HepG2 (cell line): ENCODE data around the gene PPP1CC. TPM values are rescaled to one million over a fixed set of nuclear protein-coding genes. Genes with fewer than 3 reads are reported as not detected.
A peak's percentile ranks its signal among the peaks of the same experiment; 100 is the strongest.

Experiments used
- ARNT ChIP-seq: fragments of 450-650 bp; IDR thresholded peaks from 2 replicates; pipeline ENCODE4 v1.6.1; 2017
- CENPT ChIP-seq: sonication (generic); formaldehyde crosslinking; IDR thresholded peaks from 2 replicates; pipeline ENCODE4 v1.8.0; 2022; ENCODE audit warnings: low read depth, mild to moderate bottlenecking, moderate library complexity, missing genetic modification reagents
- CHCHD3 ChIP-seq: sonication (generic); formaldehyde crosslinking; IDR thresholded peaks from 2 replicates; pipeline ENCODE4 v1.8.0; 2022; ENCODE audit warnings: mild to moderate bottlenecking, missing genetic modification reagents, moderate library complexity
- FIP1L1 ChIP-seq: fragments of 200-400 bp; formaldehyde crosslinking; IDR thresholded peaks from 2 replicates; pipeline ENCODE4 v1.6.1; 2018; ENCODE audit warnings: low read depth, mild to moderate bottlenecking, low read length, moderate library complexity, borderline replicate concordance; ENCODE audit not compliant: insufficient read depth
- HHEX ChIP-seq: IDR thresholded peaks from 2 replicates; pipeline ENCODE4 v1.6.1; 2016; ENCODE audit warnings: control low read depth
- HNRNPL ChIP-seq: fragments of 200-400 bp; formaldehyde crosslinking; IDR thresholded peaks from 2 replicates; pipeline ENCODE4 v1.6.1; 2017; ENCODE audit warnings: mild to moderate bottlenecking, low read depth, low read length
- MIER2 ChIP-seq: IDR thresholded peaks from 2 replicates; pipeline ENCODE4 v1.6.1; 2016; ENCODE audit warnings: missing biosample characterization, missing genetic modification reagents
- MTF1 ChIP-seq: sonication (generic); formaldehyde crosslinking; IDR thresholded peaks from 2 replicates; pipeline ENCODE4 v1.5.0; 2020; ENCODE audit warnings: missing genetic modification reagents
- NCOR1 ChIP-seq: fragments of 200-600 bp; sonication (generic); IDR thresholded peaks from 2 replicates; pipeline ENCODE4 v1.7.0; 2017; ENCODE audit warnings: antibody characterized with exemption, low read length, borderline replicate concordance
- NFATC3 ChIP-seq: sonication (generic); formaldehyde crosslinking; IDR thresholded peaks from 2 replicates; pipeline ENCODE4 v1.5.1; 2020; ENCODE audit warnings: mild to moderate bottlenecking, missing genetic modification reagents
- NFE2L1 ChIP-seq: sonication (generic); formaldehyde crosslinking; IDR thresholded peaks from 2 replicates; pipeline ENCODE4 v1.4.0; 2020; ENCODE audit warnings: missing genetic modification reagents, mild to moderate bottlenecking, borderline replicate concordance
- PHF21A ChIP-seq: sonication (generic); formaldehyde crosslinking; IDR thresholded peaks from 2 replicates; pipeline ENCODE4 v1.5.0; 2020; ENCODE audit warnings: mild to moderate bottlenecking, missing genetic modification reagents
- POLR2AphosphoS5 ChIP-seq: IDR thresholded peaks from 2 replicates; pipeline ENCODE4 v1.6.1; 2012; ENCODE audit warnings: low read depth, low read length
- TEAD3 ChIP-seq: optimal IDR thresholded peaks from 2 replicates; pipeline ENCODE3; 2016; ENCODE audit warnings: borderline replicate concordance
- ZBTB3 ChIP-seq: sonication (generic); formaldehyde crosslinking; IDR thresholded peaks from 2 replicates; pipeline ENCODE4 v1.4.0; 2020; ENCODE audit warnings: low read depth, mild to moderate bottlenecking, moderate library complexity, missing genetic modification reagents, borderline replicate concordance
- ZMAT3 ChIP-seq: sonication (generic); formaldehyde crosslinking; conservative IDR thresholded peaks from 2 replicates; pipeline ENCODE4 v1.7.0; 2021; ENCODE audit warnings: missing genetic modification reagents
- ZNF12 ChIP-seq: sonication (generic); formaldehyde crosslinking; IDR thresholded peaks from 2 replicates; pipeline ENCODE4 v1.5.0; 2020; ENCODE audit warnings: missing genetic modification reagents
- ZNF251 ChIP-seq: sonication (generic); formaldehyde crosslinking; IDR thresholded peaks from 2 replicates; pipeline ENCODE4 v1.9.0; 2021; ENCODE audit warnings: mild to moderate bottlenecking, missing genetic modification reagents
- ZNF264 ChIP-seq: sonication (generic); formaldehyde crosslinking; IDR thresholded peaks from 2 replicates; pipeline ENCODE4 v1.4.0; 2020; ENCODE audit warnings: missing genetic modification reagents
- ZNF382 ChIP-seq: sonication (generic); formaldehyde crosslinking; IDR thresholded peaks from 2 replicates; pipeline ENCODE4 v1.5.0; 2020; ENCODE audit warnings: missing genetic modification reagents, mild to moderate bottlenecking, borderline replicate concordance
- ZNF510 ChIP-seq: sonication (generic); formaldehyde crosslinking; IDR thresholded peaks from 2 replicates; pipeline ENCODE4 v1.4.0; 2020; ENCODE audit warnings: low read depth, mild to moderate bottlenecking, missing genetic modification reagents
- ZNF672 ChIP-seq: sonication (generic); formaldehyde crosslinking; IDR thresholded peaks from 2 replicates; pipeline ENCODE4 v1.8.1; 2022; ENCODE audit warnings: missing genetic modification reagents
- ZNF7 ChIP-seq: IDR thresholded peaks from 2 replicates; pipeline ENCODE4 v1.6.1; 2016; ENCODE audit warnings: missing biosample characterization, missing genetic modification reagents
- polyA plus RNA-seq, 8 experiments: library from polyadenylated mRNA; depleted of rRNA in 3 of 8; stranded (reverse) in 7 of 8; unstranded in 1 of 8; fragments of >200 nt; fragmentation: Illumina TruSeq in 4 of 8; extraction: Trizol in 4 of 8; gene quantifications; 2 replicates each; pipeline versions ENCODE4 v1.2.1 to v1.2.3, GENCODE V29; 2011 to 2016; ENCODE audit warnings: low read depth in 4 of 8, missing spikeins in 1 of 8, mixed read lengths in 1 of 8; ENCODE audit not compliant: insufficient read depth in 1 of 8
- total RNA-seq, 5 experiments: library from RNA; depleted of rRNA; stranded (reverse); fragments of >200 nt; fragmentation: Illumina TruSeq; extraction: Trizol; gene quantifications; 2 replicates each; pipeline ENCODE4 v1.2.3, GENCODE V29; 2016; ENCODE audit warnings: low read depth in 1 of 5
- TF ChIP-seq, protein P1 (sequence below): sonication (generic); formaldehyde crosslinking; IDR thresholded peaks from 2 replicates; pipeline ENCODE4 v1.9.0; 2021; ENCODE audit warnings: mild to moderate bottlenecking, missing genetic modification reagents
- TF ChIP-seq, protein P2 (sequence below): IDR thresholded peaks from 2 replicates; pipeline ENCODE4 v1.6.1; 2012; ENCODE audit warnings: low read depth, low read length, improper control_type of control experiment

Gene PPP1CC
- total and polyA plus RNA-seq, 2 of the 13 experiments (the other 11 are each of a cell fraction or from before 2014, with no cell fraction given), result 178 to 187 TPM

DNA sequence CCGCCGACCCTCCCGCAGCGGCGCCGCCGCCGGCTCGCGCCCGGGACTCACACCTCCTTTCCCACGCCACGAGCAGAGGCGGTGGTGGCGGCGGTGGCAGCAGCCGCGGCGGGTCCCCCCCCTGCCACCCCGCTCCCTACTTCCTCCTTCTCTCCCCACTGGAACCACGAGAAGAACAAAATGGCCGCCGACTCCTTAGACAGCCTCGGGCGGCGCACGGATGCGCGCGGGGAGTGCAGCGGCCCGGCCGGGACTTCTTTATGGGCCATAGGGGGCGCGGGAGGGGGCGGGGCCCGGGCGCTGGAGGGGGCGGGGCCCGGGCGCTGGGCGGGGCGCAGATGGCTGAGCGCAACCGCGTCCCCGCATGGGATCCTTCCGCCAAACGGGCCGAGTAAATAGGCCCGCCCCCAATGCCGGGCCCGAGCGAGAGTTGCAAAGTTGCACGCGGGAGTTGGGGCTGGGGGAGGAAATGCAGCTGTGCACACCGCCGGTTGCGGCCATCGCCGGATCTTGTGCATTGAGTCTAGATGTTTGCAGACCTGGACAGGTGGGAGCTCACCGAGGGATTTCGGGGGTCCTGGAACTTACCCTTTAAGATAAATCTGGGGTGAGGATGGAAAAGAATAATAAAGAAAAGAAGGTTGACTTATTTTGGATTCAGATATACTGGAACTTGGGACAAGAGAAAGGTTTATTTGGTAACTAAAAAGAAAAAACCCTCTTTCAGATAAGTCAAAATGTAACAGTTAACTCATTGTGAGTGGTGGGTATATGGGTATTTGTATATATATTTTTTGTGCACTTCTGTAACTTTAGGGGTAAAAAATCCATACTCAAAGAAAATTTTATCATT is at the start of gene PPP1CC (continued):
- TF ChIP-seq ZBTB3 (no peak; the same call in 1 of the 2 replicates), ZNF251 (CRISPR knock-in tag) (no peak), ZMAT3 (CRISPR knock-in tag) (peak; percentile 50; the same call in 1 of the 2 replicates), CHCHD3 (CRISPR knock-in tag) (no peak), MTF1 (no peak), ZNF672 (CRISPR knock-in tag) (no peak), ZNF382 (CRISPR knock-in tag) (no peak), FIP1L1 (no peak), MIER2 (CRISPR knock-in tag) (no peak), ARNT (no peak), POLR2AphosphoS5 (peak; percentile 88), NCOR1 (no peak), ZNF12 (CRISPR knock-in tag) (no peak), ZNF264 (peak; percentile 75), NFATC3 (CRISPR knock-in tag) (no peak), ZNF510 (CRISPR knock-in tag) (no peak), TEAD3 (CRISPR knock-in tag) (peak; percentile 19), CENPT (CRISPR knock-in tag) (no peak), NFE2L1 (CRISPR knock-in tag) (no peak), HNRNPL (no peak), ZNF7 (CRISPR knock-in tag) (no peak), PHF21A (CRISPR knock-in tag) (no peak), HHEX (CRISPR knock-in tag) (no peak)
- TF ChIP-seq, protein P1, sequence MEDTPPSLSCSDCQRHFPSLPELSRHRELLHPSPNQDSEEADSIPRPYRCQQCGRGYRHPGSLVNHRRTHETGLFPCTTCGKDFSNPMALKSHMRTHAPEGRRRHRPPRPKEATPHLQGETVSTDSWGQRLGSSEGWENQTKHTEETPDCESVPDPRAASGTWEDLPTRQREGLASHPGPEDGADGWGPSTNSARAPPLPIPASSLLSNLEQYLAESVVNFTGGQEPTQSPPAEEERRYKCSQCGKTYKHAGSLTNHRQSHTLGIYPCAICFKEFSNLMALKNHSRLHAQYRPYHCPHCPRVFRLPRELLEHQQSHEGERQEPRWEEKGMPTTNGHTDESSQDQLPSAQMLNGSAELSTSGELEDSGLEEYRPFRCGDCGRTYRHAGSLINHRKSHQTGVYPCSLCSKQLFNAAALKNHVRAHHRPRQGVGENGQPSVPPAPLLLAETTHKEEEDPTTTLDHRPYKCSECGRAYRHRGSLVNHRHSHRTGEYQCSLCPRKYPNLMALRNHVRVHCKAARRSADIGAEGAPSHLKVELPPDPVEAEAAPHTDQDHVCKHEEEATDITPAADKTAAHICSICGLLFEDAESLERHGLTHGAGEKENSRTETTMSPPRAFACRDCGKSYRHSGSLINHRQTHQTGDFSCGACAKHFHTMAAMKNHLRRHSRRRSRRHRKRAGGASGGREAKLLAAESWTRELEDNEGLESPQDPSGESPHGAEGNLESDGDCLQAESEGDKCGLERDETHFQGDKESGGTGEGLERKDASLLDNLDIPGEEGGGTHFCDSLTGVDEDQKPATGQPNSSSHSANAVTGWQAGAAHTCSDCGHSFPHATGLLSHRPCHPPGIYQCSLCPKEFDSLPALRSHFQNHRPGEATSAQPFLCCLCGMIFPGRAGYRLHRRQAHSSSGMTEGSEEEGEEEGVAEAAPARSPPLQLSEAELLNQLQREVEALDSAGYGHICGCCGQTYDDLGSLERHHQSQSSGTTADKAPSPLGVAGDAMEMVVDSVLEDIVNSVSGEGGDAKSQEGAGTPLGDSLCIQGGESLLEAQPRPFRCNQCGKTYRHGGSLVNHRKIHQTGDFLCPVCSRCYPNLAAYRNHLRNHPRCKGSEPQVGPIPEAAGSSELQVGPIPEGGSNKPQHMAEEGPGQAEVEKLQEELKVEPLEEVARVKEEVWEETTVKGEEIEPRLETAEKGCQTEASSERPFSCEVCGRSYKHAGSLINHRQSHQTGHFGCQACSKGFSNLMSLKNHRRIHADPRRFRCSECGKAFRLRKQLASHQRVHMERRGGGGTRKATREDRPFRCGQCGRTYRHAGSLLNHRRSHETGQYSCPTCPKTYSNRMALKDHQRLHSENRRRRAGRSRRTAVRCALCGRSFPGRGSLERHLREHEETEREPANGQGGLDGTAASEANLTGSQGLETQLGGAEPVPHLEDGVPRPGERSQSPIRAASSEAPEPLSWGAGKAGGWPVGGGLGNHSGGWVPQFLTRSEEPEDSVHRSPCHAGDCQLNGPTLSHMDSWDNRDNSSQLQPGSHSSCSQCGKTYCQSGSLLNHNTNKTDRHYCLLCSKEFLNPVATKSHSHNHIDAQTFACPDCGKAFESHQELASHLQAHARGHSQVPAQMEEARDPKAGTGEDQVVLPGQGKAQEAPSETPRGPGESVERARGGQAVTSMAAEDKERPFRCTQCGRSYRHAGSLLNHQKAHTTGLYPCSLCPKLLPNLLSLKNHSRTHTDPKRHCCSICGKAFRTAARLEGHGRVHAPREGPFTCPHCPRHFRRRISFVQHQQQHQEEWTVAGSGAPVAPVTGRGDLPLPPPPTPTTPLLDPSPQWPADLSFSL (CRISPR knock-in tag), result no peak
- TF ChIP-seq, protein P2, sequence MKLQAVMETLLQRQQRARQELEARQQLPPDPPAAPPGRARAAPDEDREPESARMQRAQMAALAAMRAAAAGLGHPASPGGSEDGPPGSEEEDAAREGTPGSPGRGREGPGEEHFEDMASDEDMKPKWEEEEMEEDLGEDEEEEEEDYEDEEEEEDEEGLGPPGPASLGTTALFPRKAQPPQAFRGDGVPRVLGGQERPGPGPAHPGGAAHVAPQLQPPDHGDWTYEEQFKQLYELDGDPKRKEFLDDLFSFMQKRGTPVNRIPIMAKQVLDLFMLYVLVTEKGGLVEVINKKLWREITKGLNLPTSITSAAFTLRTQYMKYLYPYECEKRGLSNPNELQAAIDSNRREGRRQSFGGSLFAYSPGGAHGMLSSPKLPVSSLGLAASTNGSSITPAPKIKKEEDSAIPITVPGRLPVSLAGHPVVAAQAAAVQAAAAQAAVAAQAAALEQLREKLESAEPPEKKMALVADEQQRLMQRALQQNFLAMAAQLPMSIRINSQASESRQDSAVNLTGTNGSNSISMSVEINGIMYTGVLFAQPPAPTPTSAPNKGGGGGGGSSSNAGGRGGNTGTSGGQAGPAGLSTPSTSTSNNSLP, result no peak; the same call in 1 of the 2 replicates
